NT2/D1 (cell line): ENCODE data around the gene PARP14.

Experiments
- SUZ12 ChIP-seq: IDR thresholded peaks from 2 replicates; pipeline ENCODE4 v1.6.1; 2011; ENCODE audit not compliant: insufficient read length, insufficient read depth; ENCODE audit errors: extremely low read depth
- YY1 ChIP-seq: IDR thresholded peaks from 2 replicates; pipeline ENCODE4 v1.6.1; 2011; ENCODE audit not compliant: insufficient read length, insufficient read depth

GRCh38 chr3:122758877-122759560 lies 78.4 kb downstream of the PARP14 start:
- no peak for TF ChIP-seq YY1
- TF ChIP-seq SUZ12, result no peak
